Right atrium auricular region (tissue), 2 donors: ENCODE results near the gene RAET1G. TPM values are rescaled to one million over a fixed set of nuclear protein-coding genes. Genes with fewer than 3 reads are reported as not detected.
"Not testable (repeated sequence)": the region's sequence is repeated elsewhere in the genome, so short reads cannot be mapped to it uniquely, and the experiment has no call there.

Experiments used
- DNase-seq: peaks from one replicate; pipeline ENCODE4 v3.0.0-alpha.2; 2019; ENCODE audit warnings: low spot score
- H3K27ac ChIP-seq, 2 donors: fragments of 200-600 bp; sonication (generic); 1 replicate in 1 of 2; 2 replicates in 1 of 2; pipeline ENCODE4 v1.5.1; 2016 to 2019
- H3K27me3 ChIP-seq, 2 donors: fragments of 200-600 bp; sonication (generic); one replicate each; pipeline versions ENCODE4 v1.5.1 to v1.6.0; 2017 to 2019
- H3K36me3 ChIP-seq: fragments of 200-600 bp; sonication (generic); one replicate; pipeline ENCODE4 v1.5.1; 2016
- H3K4me1 ChIP-seq, 2 donors: fragments of 200-600 bp; sonication (generic); one replicate each; pipeline versions ENCODE4 v1.5.1 to v1.6.0; 2017 to 2019
- H3K4me3 ChIP-seq, 2 donors: fragments of 200-600 bp; sonication (generic); 1 replicate in 1 of 2; 2 replicates in 1 of 2; pipeline ENCODE4 v1.5.1; 2017 to 2019; ENCODE audit warnings: mild to moderate bottlenecking in 1 of 2, moderate library complexity in 1 of 2
- H3K9me3 ChIP-seq, 2 donors: fragments of 200-600 bp; sonication (generic); one replicate each; pipeline ENCODE4 v1.5.1; 2019
- CTCF ChIP-seq, 2 donors: fragments of 200-600 bp; sonication (generic); IDR thresholded peaks; one replicate each; pipeline ENCODE4 v1.5.1; 2019; ENCODE audit warnings: antibody characterized with exemption in 2 of 2
- total RNA-seq, 2 donors: library from RNA; depleted of rRNA; stranded (reverse); fragments of >200 nt; gene quantifications; one replicate each; pipeline ENCODE4 v1.1.0, GENCODE V29; 2016

RAET1G gene
- total RNA-seq: 1 to 10 TPM; 1.5 to 1.6 TPM

DNA sequence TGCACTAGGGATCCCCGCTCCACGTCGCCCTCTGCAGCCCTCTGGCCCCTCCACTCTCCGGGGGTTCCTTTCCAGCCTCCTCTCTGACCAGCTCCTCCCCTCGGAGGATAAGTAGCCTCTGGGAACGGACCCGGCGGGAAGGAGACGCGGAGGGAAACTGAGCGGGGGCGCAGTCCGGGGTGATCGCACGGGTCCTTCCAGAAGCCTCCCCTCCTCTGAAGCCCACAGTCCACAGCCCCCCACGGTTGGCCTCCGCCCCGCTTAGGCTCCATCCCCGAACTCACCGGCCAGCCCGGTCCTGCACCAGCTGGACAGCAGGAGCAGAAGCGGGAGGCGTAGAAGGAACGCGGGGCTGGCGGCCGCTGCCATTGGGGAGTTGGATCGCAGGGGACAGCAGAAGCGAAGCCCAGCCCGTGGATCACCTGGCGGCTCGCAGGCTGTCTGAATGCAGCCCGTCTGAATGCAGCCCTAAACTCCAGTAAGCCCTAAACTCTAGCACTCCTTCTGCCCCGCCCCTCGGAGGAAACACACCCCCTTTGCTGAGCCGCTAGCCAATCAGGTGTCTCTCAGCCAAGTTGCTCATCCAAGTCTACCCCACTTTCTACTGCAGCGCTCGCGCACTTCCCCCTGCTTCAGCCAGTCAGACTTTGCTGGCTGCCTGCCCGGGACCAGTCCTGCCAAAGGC, at the start of gene RAET1G:
TSS of gene RAET1G (minus strand) at position 480 of the 685 bp plus-strand sequence. CDS start at position 369, 111 bp downstream.
- peak; percentile 96 for DNase-seq
- Histone ChIP-seq H3K36me3 (no peaks in the 10 kb centered on the region), H3K27me3 (no peaks in the 10 kb centered on the region), H3K9me3 (no peaks in the 10 kb centered on the region), H3K27ac (no peak within 1 kb of the TSS), H3K4me3 (peak within 1 kb of the TSS; percentile 43 to 57), H3K4me1 (peaks cover 0 to 29% of the 10 kb centered on the region in 2 donors)
- no peak for TF ChIP-seq CTCF (IDR thresholded peaks at IDR 0.05)

GRCh38 chr6:149969635-149970034, 46.7 kb upstream of the RAET1G start:
- Histone ChIP-seq H3K27me3 (peaks cover 6 to 7% of the 10 kb centered on the region in 2 donors), H3K4me1 (peaks cover 0 to 9% of the 10 kb centered on the region in 2 donors), H3K9me3 (no peaks in the 10 kb centered on the region), H3K36me3 (no peaks in the 10 kb centered on the region), H3K4me3 (no peak overlapping the region), H3K27ac (no peak overlapping the region)
- peak; percentile 47 for DNase-seq
- no peak for TF ChIP-seq CTCF (IDR thresholded peaks at IDR 0.05)

DNA sequence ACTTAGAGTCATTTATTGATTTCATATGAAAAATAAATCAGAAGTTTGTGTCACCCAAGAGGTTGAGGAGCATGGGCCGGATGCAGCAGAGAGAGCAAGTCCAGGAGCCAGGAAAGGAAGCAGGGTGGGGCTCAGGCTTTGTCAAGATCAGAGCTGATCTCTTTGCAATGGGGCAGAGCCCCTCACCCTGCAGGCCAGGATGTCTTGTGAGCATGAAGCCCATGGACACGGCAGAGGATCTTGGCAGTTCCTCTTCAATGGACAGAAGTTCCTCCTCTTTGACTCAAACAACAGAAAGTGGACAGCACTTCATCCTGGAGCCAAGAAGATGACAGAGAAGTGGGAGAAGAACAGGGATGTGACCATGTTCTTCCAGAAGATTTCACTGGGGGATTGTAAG, 46.0 kb upstream of the RAET1G start:
- Histone ChIP-seq H3K27me3 (peaks cover 14 to 15% of the 10 kb centered on the region in 2 donors), H3K4me1 (peaks cover 0 to 16% of the 10 kb centered on the region in 2 donors)
- not testable (repeated sequence) for H3K27ac ChIP-seq, H3K36me3 ChIP-seq, H3K9me3 ChIP-seq, H3K4me3 ChIP-seq
- peak; percentile 47 for DNase-seq

GRCh38 chr6:149967999-149968398, 45.1 kb upstream of the RAET1G start:
- not testable (repeated sequence) for H3K27ac ChIP-seq, H3K9me3 ChIP-seq, H3K36me3 ChIP-seq, DNase-seq, H3K4me3 ChIP-seq
- Histone ChIP-seq H3K4me1 (peaks cover 0 to 20% of the 10 kb centered on the region in 2 donors), H3K27me3 (peaks cover 14 to 15% of the 10 kb centered on the region in 2 donors)

DNA sequence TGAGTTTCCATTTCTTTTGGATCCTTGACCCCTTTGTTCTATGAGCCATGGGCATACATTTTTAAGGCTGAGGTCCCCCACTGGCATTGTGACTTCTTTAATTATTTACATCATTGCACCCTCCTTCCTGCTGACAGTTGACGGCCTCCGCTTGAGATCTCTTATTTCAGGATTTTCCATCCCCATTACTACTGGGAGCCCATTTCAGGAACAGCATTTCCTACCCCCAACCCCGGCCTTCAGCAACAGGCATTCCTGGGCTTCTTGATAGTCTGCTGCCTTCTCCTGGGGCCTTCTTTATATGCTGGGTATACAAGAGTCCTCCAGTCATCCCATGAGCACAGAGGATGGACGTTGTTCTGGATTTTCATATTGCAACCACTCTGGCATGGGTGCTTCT, 44.7 kb upstream of the RAET1G start:
- peaks cover 14 to 15% of the 10 kb centered on the region in 2 donors for H3K27me3 ChIP-seq

DNA sequence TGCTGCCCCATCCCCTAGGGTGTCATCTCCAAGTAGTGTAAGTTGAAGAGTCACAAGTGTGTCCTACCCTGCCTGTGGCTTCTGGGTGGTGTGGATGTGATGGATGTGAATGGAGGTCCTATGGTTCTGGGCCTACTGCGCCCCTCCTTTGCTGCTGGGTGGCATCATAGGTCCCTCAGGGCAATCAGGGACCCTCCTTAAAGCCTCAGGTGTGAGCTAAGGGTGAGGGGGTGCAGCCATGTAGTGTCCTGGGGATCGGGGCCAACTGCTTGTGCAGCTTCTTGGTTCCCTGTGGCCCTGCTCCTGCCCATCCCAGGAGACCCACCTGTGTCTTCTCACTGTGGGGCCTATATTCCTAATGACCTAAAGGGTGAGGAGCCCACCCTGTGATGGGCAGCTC, 43.4 kb upstream of the RAET1G start:
- peaks cover 14 to 15% of the 10 kb centered on the region in 2 donors for H3K27me3 ChIP-seq
- not testable (repeated sequence) for H3K27ac ChIP-seq
- peak; percentile 32 for DNase-seq

More for the DNA sequence above, 44.7 kb upstream of the RAET1G start:
- Histone ChIP-seq H3K36me3 (no peaks in the 10 kb centered on the region), H3K9me3 (no peaks in the 10 kb centered on the region), H3K4me3 (no peak overlapping the region), H3K27ac (no peak overlapping the region), H3K4me1 (peaks cover 0 to 20% of the 10 kb centered on the region in 2 donors)
- peak; percentile 11 for DNase-seq
- TF ChIP-seq CTCF (IDR thresholded peaks at IDR 0.05): no peak

DNA sequence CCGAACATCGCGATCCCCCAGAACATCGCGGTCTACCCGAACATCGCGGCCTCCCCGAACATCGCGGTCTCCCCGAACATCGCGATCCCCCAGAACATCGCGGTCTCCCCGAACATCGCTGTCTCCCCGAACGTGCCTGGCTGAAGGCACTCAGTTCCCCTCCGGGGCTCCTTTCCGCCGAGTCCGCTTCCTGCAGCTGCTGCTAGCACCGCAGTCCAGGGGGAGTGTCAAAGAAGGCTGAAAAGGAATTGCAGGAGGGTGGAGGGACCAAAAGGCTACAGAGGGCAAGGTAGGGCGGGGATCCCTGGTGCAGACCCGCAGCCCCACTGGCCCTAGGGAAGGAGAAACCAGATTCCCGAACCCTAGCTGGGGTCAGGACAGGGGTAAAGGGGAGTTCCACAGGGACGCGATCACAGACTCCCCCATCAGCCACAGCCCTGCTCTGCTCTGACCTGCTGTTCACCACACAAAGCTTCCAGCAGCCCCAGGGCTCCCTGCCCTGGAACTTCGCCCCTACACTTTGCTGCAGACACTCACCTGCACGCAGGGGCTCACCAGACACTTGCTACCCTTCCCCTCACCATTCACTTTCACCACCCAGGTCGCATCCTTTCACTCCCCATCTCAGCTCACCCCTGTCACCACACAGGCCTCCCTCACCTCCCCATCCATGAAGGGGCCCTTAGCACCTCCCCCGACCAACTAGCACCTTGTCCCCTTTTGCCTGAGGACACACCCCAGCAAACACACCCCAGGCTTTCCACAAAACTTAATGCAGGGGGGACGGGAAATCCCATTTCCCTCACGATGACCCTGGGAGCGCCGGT, 42.5 kb upstream of the RAET1G start:
- H3K9me3 ChIP-seq: no peaks in the 10 kb centered on the region
- H3K27ac ChIP-seq: no peak overlapping the region
- no peak for TF ChIP-seq CTCF (IDR thresholded peaks at IDR 0.05)
- H3K36me3 ChIP-seq: no peaks in the 10 kb centered on the region
- peak overlapping the region; percentile 9 to 48 for H3K4me3 ChIP-seq
- peaks cover 14 to 15% of the 10 kb centered on the region in 2 donors for H3K27me3 ChIP-seq
- peak; percentile 58 for DNase-seq
- peaks cover 0 to 20% of the 10 kb centered on the region in 2 donors for H3K4me1 ChIP-seq

More for the DNA sequence above, 43.4 kb upstream of the RAET1G start:
- H3K4me1 ChIP-seq: peaks cover 0 to 20% of the 10 kb centered on the region in 2 donors
- H3K4me3 ChIP-seq, H3K36me3 ChIP-seq, H3K9me3 ChIP-seq: not testable (repeated sequence)
